Measurements from ENCODE around the gene RALGPS1. TPM values are rescaled to one million over a fixed set of nuclear protein-coding genes. Genes with fewer than 3 reads are reported as not detected.

Gene RALGPS1
- total RNA-seq, 4 donors from 2014 or later: 4.7 to 18.1 (median 5.0) TPM

- TF ChIP-seq CTCF (IDR thresholded peaks at IDR 0.05; ENCODE audit: low read depth): no peak
Measured at GRCh38 chr9:127117801-127118200, 203.2 kb downstream of the RALGPS1 start.

- no peak for TF ChIP-seq CTCF (IDR thresholded peaks at IDR 0.05; ENCODE audit: low read depth)
Measured at GRCh38 chr9:127118597-127119319, 204.2 kb downstream of the RALGPS1 start.

GRCh38 chr9:127119320-127119709, 204.7 kb downstream of the RALGPS1 start:
- no peak for TF ChIP-seq CTCF (IDR thresholded peaks at IDR 0.05; ENCODE audit: low read depth)

GRCh38 chr9:127121628-127122175, 207.1 kb downstream of the RALGPS1 start:
- TF ChIP-seq CTCF (IDR thresholded peaks at IDR 0.05; ENCODE audit: low read depth): no peak

GRCh38 chr9:127122176-127123063, 207.8 kb downstream of the RALGPS1 start, which contains the start of gene ANGPTL2:
Gene ANGPTL2, minus strand, starts transcription at chr9:127122635. Its CDS starts 13,904 bp downstream, at chr9:127108731.
- TF ChIP-seq CTCF (IDR thresholded peaks at IDR 0.05; ENCODE audit: low read depth): no peak

- no peak for TF ChIP-seq CTCF (IDR thresholded peaks at IDR 0.05; ENCODE audit: low read depth)
Measured at GRCh38 chr9:127123064-127123890, 208.7 kb downstream of the RALGPS1 start.

All from subcutaneous adipose tissue (tissue), 4 donors.